ENCODE results near the gene CCR3.
"Not testable (repeated sequence)": the region's sequence is repeated elsewhere in the genome, so short reads cannot be mapped to it uniquely, and the experiment has no call there.

Gene CCR3

DNA sequence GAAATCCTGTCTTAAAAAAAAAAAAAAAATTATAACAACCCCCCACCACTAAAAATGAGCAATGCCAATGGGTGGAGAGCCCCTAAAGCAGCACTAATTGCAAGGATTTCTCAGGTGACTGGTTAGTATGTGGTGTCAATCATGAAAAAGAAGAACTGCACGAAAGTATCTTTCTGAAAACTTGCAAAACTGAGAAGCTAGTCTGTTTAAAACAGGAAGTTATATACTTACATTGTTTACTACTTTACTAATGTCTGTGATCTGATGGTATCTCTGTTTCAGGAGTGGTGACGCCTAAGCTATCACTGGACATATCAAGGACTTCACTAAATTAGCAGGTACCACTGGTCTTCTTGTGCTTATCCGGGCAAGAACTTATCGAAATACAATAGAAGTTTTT is at the start of gene CCR3:
CCR3 (plus strand) TSS at position 341 of the 400 bp plus-strand sequence. CDS start 22,699 bp downstream, outside the sequence.
- DNase-seq: no peak

DNA sequence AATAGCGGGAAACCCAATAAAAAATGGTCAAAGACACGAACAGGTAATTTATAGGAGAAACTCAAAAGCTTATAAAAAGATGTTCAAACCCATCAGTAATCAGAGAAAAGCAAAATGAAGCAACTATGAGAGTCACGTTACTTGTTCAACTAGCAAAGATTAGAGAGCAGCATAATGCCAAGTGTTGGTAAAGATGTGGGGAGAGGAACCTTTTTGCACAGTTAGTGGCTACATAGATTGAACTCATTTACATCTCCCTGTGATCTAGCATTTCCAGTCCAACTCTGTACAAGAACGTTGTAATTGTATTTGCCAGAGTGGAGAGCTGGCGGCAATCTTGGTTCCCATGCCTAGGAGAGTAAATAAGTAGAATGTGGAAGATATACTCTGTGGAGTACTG is 49.3 kb upstream of the CCR3 start:
- no peak for DNase-seq

DNA sequence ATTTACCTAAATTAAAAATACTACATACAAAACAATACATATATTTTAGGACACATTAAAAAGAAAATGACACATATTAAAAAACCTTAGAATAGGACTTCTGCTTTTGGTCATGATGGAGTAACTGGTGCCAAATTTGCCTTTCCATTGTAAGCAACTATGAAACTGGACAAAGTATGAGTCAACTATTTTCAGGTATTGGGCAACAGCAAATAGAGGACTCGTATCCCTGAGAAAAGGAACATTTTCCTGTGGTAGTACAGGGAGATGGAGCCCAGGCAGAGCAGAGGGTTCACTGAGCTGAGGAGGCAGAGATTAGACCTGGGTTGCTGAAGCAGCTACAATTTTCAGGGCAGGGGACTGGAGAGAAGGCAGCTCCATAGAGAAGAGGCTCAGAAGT is 48.8 kb upstream of the CCR3 start:
- no peak for DNase-seq

DNA sequence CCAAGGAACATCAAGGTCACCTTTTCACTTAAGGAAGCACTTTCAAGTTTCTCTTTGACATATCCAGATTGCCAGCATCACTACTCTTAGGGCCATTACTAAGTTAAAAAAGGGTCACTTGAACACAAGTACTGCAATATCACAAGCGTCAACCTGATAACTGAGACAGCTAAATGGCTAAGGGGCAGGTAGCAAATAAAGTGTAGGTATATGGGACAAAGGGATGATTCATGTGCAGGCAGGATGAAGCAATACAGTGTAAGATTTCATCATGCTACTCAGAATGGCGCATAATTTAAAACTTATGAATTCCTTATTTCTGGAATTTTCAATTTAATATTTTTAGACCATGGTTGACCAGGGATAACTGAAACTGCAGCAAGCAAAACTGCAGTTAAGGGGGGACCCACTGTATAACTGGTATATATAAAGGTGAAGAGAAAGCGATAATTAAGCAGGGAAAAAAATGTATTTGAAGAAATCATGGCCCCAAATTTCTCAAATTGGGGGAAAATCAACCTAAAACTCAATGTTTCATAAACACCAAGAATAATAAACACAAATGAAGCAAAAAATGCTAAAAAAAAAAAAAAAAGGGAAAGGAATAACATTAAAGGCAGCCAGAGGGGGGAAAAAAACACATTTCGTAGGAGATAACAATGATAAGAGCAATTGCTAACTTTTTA is 47.2 kb upstream of the CCR3 start:
- DNase-seq: no peak

DNA sequence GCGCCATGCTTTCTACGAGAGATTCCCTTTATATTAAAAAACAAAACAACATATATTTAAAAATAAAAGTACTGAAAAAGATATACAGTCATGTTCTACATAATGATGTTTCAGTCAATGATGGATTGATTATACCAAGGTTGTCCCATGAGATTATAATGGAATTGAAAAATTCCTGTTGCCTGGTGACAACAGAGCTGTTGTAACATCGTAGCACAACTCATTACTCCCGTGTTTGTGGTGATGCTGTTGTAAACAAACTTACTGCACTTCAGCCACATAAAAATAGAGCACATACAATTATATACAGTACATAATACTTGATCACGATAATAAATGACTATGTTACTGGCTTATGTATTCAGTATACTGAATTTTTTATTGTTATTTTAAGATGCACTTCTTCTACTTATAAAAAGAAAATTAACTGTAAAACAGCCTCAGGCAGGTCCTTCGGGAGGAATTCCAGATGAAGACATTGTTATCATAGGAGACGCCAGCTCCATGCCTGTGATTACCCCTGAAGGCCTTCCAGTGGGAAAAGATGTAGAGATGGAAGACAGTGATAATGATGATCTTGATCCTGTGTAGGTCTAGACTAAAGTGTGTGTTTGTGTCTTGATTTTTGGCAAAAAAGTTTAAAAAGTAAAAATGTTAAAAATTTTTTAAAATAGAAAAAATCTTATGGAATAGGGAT is 45.9 kb upstream of the CCR3 start:
- no peak for DNase-seq

DNA sequence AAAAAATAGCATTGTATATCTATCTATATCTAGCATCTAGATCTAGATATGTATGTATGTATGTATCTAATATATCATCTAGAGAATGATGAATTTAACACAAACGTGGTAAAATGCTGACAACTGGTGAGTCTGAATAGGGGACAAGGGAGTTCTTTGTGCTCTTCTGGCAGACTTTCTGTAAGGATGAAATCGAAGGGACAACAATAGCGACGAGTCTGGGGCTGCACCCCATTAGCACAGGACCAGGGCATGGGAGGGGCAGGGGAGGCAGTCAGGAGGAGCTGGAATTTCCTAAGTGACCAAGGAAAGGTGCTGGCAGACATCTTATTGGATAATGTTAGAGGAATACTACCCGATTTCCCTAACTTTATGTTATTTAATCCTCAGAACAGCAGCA is 42.0 kb upstream of the CCR3 start:
- no peak for DNase-seq

DNA sequence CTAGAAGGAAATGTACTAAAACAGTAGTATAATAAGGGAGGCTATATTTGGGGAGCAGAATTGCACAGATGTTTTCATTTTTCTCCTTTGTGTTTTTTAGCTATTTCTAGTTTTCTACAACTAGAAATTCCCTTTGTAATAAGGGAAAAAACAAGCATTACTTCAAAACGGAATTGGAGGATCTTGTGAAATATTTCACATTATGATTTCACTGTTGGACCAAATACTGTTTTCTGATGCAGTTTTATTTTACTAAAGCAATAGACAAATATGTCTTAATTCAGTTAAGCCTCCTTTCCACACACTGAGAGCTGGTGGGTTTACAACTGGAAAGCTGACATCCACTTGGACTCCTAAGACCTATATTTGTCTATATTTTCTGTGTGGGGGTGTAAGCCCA is 41.5 kb upstream of the CCR3 start:
- no peak for DNase-seq

DNA sequence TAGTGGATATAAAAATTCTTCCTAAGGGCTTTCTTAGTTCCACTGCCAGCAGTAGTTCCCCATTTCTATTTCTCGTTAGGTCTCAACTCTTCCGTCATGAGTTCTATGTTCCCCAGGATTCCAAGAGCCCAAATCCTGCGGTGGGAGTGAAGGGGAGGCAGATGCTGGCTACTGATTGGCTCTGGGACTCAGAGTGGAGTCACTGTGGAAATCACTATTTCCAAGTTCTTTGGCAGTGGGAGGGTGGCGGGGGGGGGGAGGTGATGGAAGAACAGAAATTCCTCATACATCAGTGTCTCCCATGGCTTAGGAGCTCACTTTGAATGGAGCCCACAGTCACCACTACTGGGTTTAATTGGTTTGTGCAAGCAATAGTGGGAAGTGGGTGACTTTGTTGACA is 39.7 kb upstream of the CCR3 start:
- DNase-seq: no peak

DNA sequence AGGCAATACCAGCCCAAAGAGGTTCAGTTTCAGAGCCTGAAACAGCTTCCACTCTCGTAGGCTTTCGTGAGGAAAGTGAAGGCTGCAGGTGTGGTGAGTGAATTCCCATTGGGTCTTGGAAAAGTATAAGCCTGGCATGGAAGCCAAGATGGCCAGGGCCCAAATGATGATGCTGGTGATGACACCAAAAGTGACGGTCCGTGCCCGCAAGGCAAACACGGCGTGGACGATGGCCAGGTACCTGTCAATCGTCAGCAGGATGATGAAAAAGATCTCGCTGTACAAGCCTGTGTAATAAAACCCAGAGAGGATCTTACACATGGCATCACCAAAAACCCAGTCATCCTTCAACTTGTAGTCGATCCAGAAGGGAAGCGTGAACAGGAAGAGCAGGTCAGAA is 38.6 kb upstream of the CCR3 start:
- no peak for DNase-seq

DNA sequence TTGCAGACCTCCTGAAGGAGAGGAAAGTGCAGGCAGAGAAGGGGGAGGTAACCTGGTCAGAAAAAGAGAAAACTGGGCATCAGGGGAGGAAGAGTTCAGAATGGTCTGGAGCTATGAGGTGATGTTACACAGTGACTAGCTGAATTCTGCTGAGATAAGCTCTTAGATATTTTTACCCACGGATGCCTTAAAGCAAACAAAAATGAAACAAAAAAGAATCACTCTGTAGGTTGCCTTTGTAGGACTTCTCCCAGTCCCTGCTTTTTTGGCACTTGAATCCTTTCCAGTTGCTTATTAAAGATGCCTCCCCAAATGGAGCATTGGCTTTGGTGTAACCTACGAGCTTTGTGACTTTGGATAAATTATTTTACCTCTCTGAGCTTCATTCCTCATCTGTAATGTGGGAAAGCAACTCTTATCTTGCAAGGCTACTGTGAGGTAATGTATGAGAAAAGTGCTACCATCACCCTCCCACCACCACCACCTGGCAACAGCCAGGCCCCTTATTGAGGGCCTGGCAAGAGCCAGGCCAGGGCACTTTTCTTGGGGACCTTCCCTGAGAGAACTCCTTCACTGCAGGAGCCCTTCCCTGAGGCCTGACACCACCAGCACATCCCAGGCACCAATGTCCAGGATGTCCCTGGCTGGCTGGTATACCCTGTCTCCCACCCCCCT is 36.8 kb upstream of the CCR3 start:
- DNase-seq: no peak

DNA sequence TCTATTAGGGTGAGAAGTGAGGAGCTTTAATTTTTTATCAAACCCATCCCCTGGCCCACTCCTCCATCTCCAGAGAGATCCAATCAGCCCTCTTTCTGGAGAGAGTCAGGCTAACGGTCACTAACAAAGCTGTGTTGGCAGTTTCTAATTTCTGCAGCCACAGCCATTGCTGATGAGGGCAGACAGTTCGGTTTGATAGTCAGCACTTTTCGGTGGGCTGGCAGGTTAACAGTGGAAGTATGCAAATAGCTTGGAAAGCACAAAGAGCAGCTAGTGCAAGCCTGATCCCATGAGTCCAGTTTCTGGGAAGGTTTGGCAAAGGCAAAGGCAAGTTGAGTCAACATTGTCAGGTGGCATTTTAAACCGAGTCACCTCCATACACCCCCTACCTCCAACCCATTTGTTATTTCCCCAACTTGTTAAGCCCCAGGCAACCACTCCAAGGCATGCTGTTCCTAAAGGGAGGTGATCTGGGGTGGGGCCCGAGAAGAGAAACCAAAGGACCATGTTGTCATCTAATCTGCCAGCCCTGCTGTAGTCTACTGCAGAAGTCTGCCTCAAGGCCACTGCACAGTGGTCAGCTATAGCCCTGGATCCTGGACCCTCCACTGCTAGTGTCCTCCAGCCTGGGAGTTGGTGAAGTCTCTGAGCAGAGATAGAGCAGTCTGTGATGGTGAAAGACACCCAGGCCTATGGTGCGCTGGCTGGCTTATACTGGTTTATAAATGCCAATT is 35.8 kb upstream of the CCR3 start:
- no peak for DNase-seq

DNA sequence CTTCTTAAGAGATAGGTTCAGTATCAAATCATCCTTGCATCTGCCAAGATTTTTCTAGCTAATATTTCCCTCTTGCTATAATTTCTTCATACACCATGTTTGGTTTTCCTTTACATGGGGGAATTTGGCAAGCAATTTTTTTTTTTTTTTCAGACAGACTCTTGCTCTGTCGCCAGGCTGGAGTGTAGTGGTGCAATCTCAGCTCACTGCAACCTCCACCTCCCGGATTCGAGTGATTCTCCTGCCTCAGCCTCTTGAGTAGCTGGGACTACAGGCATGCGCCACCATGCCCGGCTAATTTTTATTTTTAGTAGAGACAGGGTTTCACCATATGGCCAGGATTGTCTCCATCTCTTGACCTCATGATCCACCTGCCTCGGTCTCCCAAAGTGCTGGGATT is 34.7 kb upstream of the CCR3 start:
- not testable (repeated sequence) for DNase-seq

DNA sequence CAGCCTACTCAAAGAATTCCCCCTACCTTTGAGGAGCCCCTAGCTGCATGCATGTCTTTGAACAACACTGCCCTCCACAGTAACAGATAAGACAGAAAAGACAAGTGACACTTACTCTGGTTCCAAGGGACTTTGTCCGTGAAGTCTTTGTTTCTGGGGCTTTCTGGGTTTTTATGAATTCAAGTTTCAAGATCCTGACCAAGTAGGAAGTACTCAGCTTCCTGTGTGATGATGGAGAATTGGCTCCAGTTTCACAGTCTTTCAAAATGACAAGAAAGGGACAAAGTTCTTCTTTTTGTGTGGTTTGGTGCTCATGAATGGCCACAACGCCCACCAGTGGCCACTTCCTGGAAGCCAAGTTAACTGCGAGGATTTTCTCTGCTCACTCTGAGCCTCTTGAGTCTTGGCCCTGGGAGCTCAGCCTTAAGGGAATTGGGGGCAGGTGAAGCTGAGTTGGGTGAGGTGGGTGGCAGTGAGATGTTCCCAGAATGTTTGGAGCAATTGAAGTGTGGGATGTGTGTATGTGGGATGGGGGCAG is 34.0 kb upstream of the CCR3 start, which contains the start of gene CCR1:
CCR1 (minus strand) TSS at position 147 of the 538 bp plus-strand sequence. CDS start 4,000 bp downstream, outside the sequence.
- DNase-seq: peak; percentile 49

DNA sequence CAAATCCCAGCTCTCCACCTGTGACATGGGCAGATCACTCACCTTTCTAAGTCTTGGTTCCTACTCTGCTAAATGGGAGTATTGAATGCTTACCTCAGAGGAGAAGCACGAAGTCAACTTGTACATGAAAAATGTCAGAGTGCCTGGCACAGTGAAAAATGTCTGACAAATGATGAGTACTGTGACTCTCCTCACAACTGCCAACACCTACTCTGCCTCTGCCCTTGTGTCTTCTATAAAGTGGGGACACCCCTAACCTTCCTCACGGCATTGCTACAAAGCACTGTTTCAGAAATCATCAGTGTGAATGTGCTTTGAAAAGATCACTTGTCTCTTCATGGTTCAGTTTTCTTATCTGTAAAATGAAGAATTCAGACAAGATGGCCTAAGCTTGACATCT is 33.2 kb upstream of the CCR3 start:
- DNase-seq: no peak

DNA sequence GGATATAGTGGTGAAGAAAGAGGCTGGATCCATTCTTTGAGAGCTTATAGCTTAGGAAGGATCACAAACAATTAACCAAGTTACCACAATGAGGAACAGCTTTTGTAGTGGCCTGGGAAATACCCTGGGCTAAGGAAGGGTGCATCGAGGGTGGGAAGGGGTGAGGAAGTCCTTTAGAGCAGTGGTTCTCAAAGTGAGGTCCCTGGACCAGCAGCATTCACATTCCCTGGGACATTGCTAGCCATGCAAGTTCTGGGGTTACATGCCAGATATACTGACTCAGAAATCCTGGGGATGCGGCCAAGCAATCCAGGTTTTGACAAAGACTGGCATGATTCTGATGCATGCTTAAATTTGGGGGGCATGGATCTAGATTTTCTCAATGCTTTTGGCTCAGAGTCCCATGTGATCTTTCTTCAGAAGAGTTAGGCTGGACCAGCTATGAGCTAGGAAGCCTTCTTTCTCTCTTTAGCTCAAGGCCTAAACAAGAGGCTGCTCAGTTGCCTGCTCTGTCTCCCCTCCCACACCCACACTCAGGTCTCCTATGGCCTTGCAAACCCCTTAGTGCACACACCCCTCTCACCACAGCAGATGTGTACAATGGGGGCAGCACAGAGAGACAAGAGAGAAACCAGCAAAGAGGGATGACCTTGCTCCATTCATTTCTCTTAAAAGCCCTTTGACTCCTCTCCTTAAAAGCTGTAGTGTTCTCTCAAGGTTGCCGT is 32.4 kb upstream of the CCR3 start:
- no peak for DNase-seq

DNA sequence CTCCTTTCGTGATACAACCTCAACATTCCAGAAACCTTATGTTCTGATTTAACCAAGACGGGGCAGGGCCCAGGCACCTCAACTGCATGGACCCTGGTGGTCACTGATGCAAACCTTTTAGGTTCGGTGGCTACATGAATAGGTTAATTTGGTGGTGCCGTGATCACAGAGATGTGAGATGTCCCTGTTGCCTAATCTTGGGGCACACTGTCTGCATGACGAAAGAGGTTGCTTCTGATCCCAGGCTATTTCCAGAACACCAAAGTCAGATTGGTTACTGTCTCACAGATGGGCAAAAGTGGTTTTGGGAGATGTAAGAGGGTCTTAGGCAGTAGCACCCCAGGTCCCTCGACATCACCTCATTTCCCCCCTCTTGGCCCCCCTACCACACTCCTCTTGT is 30.2 kb upstream of the CCR3 start:
- no peak for DNase-seq

DNA sequence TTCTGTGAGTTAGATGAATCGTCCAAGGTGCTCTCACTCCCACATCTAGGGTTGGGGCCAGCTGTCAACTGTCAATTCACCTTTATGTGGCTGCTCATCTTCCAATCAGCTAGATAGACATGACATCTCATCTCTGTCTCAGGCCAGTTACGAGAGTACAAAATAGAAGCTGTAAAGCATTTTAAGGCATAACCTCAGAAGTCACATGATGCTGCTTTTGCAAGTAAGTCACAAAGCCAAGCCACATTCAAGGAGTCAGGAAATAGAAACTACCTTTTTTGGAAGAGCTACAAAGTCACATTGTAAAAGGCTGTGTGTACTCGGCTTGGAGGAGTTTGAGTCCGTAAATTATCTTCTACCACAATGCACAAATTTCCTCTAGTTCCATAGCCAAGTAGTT is 29.1 kb upstream of the CCR3 start:
- DNase-seq: peak; percentile 54

DNA sequence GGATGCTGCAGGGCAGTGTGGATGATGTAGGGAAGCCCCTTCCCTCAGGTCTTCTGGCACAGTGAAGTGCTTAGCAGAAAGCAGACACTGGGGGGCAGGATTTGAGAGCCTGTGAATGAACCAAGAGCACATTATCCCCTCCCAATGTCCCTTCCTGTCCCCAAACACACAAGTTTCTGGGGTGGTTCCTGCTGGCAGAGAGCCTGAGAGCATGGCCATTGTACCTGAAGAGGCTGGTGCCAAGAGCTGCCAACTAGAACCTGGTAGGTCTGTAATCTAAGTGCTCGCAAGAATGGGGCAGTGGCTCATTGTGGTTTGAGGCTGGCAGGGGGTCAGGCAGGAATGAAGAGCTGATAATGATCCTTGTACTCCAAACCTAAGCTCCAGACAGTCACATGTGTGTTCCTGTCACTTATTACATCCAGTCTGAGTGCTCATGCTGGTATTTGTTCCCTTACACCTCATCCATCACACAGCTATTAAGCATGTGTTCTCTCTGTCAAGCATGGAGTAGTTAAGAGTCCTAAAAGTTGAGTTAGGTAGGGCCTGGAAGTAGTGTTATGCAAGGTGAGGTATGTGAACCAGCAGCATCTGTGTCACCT is 27.4 kb upstream of the CCR3 start:
- no peak for DNase-seq

DNA sequence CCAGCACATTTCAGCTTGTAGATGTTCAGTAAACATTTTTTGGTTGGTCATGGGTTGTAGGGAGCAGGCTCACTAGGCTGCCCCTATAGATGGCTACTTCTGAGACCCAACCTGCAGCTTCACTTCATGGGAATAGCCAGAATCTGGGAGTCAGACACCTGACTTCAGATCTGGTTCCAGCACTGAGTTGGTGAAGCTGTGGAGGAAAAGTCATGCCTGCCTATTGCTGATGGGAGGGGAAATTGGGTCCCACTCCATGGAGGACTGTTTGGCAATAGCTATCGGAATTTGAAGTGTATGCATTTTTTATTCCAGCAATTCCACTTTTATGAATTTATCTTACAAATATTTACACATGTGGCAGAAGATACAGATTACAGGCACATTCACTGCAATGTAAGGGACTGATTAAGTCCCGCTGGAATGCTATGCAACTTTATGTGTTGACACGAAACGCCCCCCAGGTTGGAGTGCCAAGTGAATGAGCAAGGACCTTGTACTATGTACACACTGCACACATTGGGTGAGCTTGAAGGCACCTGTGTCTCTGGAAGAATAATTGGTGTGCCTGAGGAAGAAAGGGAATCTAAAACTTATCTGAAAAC is 26.3 kb upstream of the CCR3 start:
- no peak for DNase-seq

DNA sequence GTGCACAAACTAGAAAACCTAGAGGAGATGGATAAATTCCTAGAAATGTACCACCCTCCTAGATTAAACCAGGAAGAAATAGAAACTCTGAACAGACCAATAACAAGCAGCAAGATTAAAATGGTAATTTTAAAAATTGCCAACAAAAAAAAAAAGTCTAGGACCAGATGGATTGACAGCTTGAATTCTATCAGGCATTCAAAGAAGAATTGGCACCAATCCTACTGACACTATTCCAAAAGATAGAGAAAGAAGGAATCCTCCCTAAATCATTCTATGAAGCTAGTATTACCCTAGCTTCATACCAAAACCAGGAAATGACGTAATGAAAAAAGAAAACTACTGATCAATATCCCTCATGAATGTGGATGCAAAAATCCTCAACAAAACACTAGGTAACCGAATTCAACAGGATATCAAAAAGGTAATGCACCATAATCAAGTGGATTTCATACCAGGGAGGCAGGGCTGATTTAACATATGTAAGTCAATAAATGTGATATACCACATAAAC is 24.0 kb upstream of the CCR3 start:
- DNase-seq: no peak

DNA sequence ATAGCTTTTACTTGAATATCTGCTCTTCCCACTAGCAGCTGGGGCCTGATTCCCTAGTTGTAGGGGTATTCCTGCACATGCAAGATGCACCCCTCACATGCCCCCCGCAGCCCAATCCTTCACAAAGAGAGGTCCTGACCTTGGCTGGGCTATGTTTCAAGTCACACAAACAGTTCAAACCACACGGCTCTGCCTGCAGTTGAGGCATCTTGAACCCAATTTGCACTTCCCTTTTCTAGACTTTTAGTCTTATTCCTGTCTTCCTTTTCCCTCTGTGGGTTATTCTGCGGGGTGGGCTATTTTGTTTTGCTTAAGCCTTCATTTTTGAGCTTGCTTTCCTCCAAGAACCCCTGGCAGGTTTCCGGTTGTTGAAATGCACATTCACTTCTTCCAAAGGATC is 20.9 kb upstream of the CCR3 start:
- no peak for DNase-seq

All from CD4-positive, alpha-beta T cell treated with Interleukin-10 for 1 hour (primary cell).